GM19043 (cell line): ENCODE results near the gene COL26A1.

ENCODE experiments used
- ATAC-seq: cut with Tn5 transposase; IDR thresholded peaks from one replicate; pipeline ENCODE4 v1.9.1; 2021; ENCODE audit warnings: low read depth; ENCODE audit not compliant: unreplicated experiment

The COL26A1 gene

GRCh38 chr7:101562531-101563197 is 200.0 kb downstream of the COL26A1 start:
- no peak for ATAC-seq

DNA sequence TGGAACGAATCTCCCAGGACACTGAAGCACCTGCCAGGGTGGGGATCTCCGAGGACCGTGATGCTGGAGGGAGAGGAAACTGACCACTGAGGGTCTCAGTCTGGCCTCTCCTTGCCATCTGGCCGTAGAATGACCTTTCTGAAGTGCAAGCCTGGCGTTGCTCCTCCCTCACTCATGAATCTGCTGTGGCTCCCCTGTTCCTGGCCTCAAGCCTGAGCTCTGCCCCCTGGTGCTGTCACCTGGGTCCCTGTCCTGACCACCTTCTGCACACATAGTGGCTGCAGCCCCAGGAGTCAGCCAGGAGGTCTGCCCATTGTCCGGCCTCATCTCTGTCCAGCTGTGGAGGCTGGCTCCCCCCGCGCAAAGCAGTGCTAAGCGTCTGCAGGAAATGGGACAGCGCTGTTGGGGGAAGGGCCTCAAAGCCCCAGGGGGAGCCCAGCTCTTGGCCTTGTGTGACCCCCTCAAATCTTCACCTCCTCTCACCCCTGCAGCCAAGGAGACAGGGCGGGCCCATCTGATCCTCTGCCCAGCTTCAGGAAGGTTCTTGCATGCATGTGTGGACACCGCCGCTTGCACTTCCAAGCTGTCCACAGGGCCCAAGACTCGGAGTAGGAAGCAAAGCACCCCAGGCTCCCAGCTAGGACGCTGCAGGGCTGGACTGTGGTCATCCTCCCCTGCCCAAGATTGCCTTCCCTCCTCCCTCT is 200.7 kb downstream of the COL26A1 start:
- ATAC-seq = no peak

DNA sequence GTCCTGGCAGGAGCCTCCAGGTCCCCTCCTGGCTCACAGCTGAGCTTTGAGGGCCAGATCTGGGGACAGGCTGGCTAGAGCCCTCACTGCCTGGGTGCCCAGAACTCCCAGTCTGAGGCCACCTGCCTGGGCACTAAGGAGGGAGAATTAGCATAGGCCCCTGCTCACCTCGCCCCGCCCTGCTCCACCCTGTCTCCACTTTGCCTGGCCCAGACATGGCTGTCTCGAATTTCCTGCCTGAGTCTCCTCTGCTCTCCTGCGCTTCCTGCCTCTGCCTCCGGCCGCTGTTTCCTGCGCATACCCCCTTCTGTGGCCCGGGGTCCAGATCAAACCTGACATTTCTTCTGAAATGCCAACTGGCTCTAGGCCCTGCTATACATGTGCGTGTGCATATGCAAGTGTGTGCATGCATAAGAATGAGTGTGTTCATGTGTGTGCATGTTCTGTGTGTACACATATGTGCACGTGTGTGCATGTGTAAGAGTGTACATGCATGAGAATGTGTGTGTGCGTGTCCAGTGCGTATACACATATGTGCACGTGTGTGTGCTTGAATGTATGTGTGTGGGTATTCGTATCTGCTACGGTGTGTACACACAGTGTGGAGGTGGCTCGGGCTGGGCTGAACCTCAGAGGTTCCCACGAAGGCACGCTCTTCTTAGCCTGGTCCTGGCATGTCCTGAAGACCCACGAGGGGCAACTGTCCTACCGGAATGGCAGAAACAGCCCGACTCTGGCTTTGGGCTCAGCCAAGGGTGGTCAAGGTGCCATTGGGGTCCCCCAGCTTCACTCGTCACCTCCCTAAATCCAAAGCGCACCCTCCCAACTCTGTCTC is 201.5 kb downstream of the COL26A1 start:
- ATAC-seq = no peak

DNA sequence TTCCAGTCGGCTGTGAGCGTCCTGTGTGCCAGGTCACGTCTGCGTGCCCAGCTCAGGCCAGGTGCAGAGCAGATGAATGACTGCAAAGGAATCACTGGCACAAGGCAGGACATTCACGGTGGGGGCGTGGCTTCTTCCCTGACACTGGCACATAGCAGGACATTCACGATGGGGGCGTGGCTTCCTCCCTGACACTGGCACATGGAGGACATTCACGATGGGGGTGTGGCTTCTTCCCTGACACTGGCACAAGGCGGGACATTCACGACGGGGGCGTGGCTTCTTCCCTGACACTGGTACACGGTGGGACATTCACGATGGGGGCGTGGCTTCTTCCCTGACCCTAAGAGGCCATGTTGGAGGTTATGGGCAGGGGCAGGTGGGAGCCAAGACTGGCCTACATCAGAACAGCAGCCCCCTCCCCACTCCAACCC is 202.1 kb downstream of the COL26A1 start:
- ATAC-seq = no peak

DNA sequence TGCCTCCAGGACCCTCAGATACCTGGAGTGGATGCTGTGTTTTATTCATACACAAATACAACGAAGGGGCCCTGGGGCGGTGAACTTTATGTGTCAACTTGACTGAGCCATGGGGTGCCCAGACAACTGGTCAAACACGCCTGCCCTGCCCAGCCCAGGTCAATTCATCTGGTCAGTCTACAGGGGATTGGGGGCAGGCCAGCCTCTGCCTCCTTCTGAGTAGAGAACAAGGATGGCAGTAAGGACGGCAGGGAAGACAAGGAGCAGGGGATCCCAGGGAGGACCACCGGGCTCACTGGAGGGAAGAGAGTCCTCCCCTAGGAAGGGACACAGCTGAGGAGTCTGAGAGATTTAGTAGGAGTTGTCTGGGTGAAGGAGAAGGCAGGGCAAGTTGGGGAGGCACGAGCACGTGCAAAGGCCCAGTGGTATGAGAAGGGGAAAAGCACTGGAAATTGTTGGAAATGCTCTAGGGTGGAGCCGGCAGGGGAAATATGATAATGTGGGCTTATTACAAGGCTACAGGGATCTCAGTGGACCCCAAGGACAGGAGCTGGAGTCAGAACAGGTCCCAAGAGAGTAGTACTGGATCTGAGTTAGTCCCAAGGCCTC is 203.0 kb downstream of the COL26A1 start:
- no peak for ATAC-seq

DNA sequence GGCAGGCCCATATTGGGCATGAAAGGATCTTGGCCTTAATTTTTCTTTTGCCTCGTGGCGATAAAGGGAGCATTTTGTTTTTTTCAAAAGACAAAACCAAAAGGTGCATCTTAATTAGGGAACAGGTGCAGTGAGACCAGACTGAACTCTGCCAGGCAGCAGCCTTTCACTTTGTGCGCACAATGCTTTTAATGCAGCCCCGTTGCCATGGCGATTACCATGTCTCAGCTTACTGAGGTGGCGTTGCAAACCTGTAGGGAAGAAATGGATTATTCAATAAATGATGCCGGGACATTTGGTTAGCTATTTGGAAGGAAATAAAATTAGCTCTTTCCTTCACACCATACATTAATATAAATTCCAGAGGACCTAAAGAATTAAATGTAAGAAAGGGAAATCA is 204.6 kb downstream of the COL26A1 start:
- no peak for ATAC-seq

DNA sequence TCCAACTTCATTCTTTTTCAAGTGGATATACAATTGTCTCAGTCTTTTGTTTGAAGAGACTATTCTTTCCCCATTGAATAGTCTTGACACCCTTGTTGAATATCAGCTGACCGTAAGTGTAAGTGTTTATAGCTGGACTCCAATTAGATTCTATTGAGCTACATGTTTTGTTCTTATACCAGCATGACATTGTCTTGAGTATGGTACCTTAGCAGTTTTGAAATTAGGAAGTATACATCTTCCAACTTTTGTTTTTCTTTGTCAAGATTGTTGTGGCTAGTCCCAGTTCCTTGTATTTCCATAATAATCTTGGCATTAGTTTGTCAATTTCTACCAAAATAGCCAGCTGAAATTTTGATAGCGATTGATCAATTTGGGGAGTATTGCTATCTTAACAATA is 209.5 kb downstream of the COL26A1 start:
- ATAC-seq = no peak

DNA sequence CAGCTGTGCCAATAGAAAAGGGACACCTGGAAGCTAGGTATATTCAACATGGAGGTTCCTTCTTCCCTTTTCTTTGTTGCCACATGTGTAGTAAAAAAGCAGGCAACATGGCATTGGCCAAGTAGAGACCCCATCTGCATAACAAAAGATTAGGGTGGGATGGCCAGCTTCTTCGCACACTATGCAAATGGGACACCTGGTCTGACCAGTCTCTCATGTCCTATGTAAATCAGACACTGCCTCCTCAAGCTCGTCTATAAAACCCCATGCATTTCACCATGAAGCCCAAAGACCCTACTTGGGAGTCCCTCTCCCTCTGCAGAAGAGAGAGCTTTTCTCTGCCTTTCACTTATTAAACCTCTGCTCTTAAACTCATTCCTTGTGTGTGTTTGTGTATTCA is 212.5 kb downstream of the COL26A1 start:
- ATAC-seq = no peak

GRCh38 chr7:101575721-101576120 is 213.0 kb downstream of the COL26A1 start:
- ATAC-seq = no peak

DNA sequence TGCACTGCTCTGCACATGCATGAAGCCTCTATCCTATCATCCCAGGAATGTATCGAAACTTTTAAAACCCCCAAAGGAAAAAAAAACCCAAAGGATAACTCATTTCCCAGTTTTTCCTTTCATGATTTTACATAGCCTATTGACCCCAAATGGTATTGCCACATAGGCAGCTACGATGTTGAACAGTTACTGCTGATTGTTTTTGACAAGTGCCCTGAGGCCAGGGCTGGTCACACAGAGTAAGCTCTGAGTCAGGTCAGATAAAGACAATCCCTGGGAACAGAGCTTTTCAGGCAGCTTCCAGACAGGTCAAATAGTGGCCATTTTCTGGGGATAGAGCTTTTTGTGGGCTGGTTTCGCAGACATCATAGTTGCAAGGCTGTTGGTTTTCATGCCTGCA is 214.3 kb downstream of the COL26A1 start:
- ATAC-seq = no peak

- no peak for ATAC-seq
Measured at GRCh38 chr7:101578552-101578951, 215.9 kb downstream of the COL26A1 start.

GRCh38 chr7:101580596-101580995 is 217.9 kb downstream of the COL26A1 start:
- no peak for ATAC-seq

DNA sequence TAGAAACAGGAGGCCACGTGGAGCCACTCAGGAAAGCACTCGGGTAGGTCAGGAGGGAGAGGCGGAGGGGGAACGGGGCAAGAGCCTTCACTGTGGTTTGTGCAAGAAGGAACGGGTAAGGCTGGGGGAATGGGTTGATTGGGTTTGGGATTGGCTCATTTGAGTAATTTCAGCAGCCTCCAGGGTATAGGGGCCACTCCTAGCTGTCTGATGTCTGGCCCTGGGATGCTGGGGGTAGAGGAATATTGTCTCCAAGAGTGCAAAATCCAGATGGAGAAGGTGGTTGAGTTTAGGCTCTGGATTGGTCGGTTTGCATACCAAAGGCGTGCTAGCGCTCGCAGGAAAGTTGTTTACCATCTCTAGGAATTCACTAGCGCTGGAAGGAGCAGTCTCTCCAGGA is 219.2 kb downstream of the COL26A1 start:
- no peak for ATAC-seq

- no peak for ATAC-seq
Measured at GRCh38 chr7:101582971-101583370, 220.3 kb downstream of the COL26A1 start.

DNA sequence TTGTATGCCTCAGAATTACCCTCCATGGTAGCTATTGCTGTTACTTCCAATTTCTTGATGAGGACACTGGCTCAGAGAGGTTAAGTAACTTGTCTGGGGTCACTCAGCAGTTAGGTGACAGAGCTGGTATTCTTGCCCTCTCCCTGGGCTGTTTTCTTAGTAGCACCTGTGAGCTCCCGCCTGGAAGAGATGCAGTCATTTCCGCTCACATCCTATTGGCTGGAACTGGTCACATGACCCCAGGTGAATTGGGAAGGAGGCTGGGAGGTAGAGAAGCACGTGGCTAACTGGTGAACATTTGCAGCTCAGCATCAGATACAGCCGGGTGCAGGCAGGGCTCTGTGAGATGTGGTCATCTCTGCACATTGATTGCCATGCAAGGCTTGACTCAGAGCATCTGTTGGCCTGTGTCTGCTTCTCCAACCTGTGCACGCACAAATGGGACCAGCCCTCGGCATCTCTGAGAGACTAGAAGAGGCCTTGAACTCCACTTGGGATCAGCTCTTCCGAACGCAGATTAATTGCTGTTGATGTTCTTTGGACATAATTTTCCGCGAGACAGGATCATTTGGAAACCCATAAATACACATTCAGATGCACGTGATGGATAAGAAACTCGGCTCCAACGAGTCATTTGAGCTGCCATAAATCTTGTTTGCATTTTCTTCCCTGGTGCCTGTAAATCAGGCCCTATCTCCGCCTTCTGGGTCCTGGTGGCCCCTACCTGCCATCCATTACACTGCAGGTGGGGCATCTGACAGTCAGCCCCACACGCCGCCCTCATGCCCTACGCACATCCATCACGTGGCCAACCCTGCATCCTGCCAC is 223.6 kb downstream of the COL26A1 start:
- no peak for ATAC-seq

DNA sequence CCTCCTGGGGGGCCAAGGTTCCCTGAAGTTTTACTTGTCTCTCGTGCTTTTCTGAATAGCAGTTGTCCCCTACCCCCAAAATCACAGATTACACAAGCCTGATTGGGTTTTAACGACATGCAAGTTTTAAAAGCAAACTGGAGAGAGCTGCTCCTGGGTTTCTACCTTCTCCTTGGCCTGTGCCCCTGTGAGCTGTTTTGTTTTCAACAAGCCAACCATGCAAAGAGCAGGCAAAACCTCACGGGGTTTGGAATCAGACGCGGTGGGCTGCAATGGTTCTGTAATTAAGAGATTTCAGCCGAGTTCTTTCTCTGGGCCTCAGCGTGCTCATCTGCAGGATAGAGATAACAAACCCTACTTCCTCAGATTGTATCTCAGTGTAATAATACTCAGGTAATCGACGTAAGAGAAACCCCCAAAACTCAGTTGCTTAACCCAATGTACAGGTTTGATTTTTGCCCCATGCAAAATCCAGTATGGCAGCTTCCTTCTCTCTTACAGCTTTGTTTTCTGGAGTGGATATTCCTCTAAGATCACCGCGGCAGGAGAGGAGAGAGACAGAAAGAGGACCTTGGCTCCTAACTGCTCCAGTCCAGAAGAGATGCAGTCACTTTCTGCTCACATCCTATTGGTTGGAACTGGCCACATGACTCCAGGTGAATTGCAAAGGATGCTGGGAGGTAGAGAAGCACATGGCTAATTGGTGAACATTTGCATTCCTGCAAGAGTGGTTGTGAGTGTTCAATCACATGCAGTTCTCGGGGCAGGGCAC is 224.4 kb downstream of the COL26A1 start:
- ATAC-seq = no peak

DNA sequence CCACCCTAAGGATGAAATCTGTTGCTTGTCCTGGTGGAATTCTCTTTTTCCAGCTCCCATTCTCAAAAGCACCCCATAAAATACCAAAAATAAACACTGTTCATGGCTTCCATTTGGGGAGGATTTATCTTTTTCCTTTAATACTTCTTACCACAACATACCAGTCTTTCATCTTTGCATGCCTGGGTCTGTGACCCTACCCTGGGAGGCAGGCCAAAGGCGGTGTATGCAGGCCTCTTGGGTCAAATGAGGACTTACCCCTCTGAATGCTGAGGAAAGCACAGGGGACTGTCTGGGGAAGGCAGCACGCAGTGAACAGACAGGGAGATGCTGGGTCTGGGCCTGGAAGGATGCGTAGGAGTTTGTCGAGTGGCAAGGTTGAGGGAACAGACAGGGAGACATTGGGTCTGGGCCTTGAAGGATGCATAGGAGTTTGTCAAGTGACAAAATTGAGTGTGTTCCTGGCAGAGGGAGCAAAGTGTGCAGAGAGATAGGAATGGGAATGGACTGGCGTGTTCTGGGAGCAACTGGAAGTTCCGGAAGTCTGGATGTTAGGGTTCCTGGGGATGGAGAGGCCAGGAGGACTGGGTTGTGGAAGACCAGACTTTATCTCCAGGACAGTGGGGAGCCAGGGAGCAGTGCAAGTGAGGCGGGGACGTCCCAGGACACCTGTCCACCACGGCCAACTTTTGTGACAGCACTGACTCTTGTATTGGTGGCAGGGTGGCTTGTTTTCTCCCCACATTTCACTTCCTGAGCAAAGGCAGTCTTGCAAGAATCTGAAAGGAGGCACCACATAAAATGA is 225.7 kb downstream of the COL26A1 start:
- no peak for ATAC-seq

DNA sequence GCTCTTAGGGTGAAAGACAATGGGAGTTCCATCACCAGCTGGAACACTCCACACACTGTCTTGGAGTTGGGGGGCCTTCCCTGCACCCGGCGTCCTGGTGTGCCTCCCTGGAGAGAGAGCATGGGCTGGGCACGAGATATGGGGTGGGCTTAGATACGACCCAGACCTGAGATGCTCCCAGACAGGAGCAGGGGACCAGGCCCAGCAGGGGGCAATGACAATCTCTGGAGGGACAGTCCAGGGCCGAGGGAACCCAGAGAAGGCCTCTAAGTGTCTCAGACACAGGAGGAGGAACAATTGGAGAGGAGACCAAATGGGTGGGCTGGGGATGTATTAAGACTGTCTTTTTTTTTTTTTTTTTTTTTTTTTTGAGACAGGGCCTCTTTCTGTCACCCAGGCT is 226.4 kb downstream of the COL26A1 start:
- no peak for ATAC-seq
